ENCODE data around the gene TBCEL.
A peak's percentile ranks its signal among the peaks of the same experiment; 100 is the strongest.

Gene TBCEL

DNA sequence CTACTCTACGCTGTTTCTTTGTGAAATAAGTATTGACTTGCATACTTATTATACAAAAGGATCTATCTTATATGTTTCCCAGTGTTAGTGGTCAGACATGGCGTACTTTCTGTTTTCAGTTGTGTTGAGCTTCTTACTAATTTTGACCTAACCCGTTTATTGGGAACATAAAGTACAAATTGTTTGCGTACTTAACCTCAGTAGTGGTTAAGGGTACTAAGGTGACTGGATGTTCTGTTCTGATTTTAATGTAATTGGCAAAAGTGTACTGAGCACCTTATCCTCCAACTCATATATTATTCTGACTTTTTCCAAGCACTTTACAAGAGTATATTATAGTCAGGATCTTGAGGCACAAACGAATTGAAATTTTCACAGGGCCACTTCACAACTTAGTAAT is 17.2 kb downstream of the TBCEL start:
- no peak for TF ChIP-seq CTCF (IDR thresholded peaks at IDR 0.05; ENCODE audit: low read depth, low read length)
- H3K4me3 ChIP-seq (replicated peaks in 1 of 2; ENCODE audit: low read depth in 2 of 2, low read length in 2 of 2): no peak overlapping the region
- DNase-seq (ENCODE audit: low read depth in 2 of 2): no peak

GRCh38 chr11:121042296-121042695 is 18.4 kb downstream of the TBCEL start:
- TF ChIP-seq CTCF (IDR thresholded peaks at IDR 0.05; ENCODE audit: low read depth, low read length): no peak
- no peak overlapping the region for H3K4me3 ChIP-seq (replicated peaks in 1 of 2; ENCODE audit: low read depth in 2 of 2, low read length in 2 of 2)
- DNase-seq (ENCODE audit: low read depth in 2 of 2): no peak

DNA sequence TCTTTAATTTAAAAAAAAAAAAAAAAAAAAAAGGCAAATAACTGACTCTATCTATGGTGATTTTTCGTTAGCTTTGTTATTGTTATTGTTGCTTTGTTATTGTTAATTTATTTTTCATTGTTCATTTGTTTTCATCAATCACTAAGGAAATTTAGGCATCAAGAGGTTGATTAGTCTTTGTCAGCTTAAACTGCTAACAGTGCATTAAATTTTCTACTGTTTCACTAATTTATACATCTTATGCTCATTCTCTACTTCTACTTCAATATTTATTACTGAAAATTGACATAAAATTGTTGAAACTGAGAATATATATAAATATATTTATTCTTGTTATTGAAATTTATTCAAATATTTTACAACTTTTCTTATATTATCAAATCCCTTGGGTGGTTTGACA is 24.0 kb downstream of the TBCEL start:
- no peak for DNase-seq (ENCODE audit: low read depth in 2 of 2)
- no peak overlapping the region for H3K4me3 ChIP-seq (replicated peaks in 1 of 2; ENCODE audit: low read depth in 2 of 2, low read length in 2 of 2)
- no peak for TF ChIP-seq CTCF (IDR thresholded peaks at IDR 0.05; ENCODE audit: low read depth, low read length)

- H3K4me3 ChIP-seq (replicated peaks in 1 of 2; ENCODE audit: low read depth in 2 of 2, low read length in 2 of 2): no peak overlapping the region
- peak in 1 of 2 donors; percentile 13 for DNase-seq (ENCODE audit: low read depth in 2 of 2)
- no peak for TF ChIP-seq CTCF (IDR thresholded peaks at IDR 0.05; ENCODE audit: low read depth, low read length)
Observed at GRCh38 chr11:121048464-121049233, 24.7 kb downstream of the TBCEL start.

DNA sequence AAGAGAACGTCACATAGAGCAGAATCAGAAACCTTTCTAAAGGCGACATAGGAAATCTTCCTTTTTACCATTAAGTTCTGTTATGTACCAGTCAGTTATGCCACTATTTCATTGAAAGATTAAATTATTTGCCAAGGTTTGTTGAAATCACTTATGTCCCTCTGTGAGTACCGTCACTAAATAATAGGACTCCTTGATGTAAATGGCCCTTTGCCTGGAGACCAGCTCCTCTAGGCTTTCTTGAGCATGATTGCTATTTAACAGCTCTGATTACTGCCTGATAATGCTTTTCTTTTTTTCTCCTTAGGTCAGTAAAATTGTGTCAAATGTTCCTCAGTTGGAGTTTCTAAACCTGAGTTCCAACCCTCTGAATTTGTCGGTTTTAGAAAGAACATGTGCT is 29.3 kb downstream of the TBCEL start:
- H3K4me3 ChIP-seq (replicated peaks in 1 of 2; ENCODE audit: low read depth in 2 of 2, low read length in 2 of 2): no peak overlapping the region
- TF ChIP-seq CTCF (IDR thresholded peaks at IDR 0.05; ENCODE audit: low read depth, low read length): no peak
- no peak for DNase-seq (ENCODE audit: low read depth in 2 of 2)

GRCh38 chr11:121054266-121054665 is 30.4 kb downstream of the TBCEL start:
- no peak for TF ChIP-seq CTCF (IDR thresholded peaks at IDR 0.05; ENCODE audit: low read depth, low read length)

DNA sequence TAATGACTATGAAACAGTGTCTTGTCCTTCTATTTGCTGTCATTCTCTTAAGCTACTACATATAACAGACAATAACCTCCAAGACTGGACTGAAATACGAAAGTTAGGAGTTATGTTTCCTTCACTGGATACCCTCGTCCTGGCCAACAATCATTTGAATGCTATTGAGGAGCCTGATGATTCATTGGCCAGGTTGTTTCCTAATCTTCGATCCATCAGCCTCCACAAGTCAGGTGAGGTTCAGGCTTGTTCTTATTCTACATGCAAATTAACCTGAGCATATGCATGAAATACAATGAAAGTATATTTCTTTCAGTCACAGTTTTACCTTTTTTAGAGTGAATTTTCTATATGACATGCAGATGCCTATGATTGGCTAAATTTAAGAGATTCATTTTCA is 31.2 kb downstream of the TBCEL start:
- no peak overlapping the region for H3K4me3 ChIP-seq (replicated peaks in 1 of 2; ENCODE audit: low read depth in 2 of 2, low read length in 2 of 2)
- no peak for TF ChIP-seq CTCF (IDR thresholded peaks at IDR 0.05; ENCODE audit: low read depth, low read length)
- no peak for DNase-seq (ENCODE audit: low read depth in 2 of 2)

More at GRCh38 chr11:121054266-121054665, 30.4 kb downstream of the TBCEL start:
- H3K4me3 ChIP-seq (replicated peaks in 1 of 2; ENCODE audit: low read depth in 2 of 2, low read length in 2 of 2): no peak overlapping the region
- DNase-seq (ENCODE audit: low read depth in 2 of 2): no peak

Measured in cardiac fibroblast (primary cell).